LoVo (cell line): ENCODE measurements around the gene ADAMTSL2.

ENCODE experiments used
- DNase-seq: peaks from one replicate; pipeline ENCODE4 v3.0.0-alpha.2; 2016; ENCODE audit warnings: low spot score

Gene ADAMTSL2

GRCh38 chr9:133499892-133500270 lies 34.6 kb upstream of the ADAMTSL2 start:
- no peak for DNase-seq

GRCh38 chr9:133502112-133502511 lies 32.4 kb upstream of the ADAMTSL2 start:
- no peak for DNase-seq

GRCh38 chr9:133505186-133505830 lies 29.2 kb upstream of the ADAMTSL2 start:
- DNase-seq = no peak

DNA sequence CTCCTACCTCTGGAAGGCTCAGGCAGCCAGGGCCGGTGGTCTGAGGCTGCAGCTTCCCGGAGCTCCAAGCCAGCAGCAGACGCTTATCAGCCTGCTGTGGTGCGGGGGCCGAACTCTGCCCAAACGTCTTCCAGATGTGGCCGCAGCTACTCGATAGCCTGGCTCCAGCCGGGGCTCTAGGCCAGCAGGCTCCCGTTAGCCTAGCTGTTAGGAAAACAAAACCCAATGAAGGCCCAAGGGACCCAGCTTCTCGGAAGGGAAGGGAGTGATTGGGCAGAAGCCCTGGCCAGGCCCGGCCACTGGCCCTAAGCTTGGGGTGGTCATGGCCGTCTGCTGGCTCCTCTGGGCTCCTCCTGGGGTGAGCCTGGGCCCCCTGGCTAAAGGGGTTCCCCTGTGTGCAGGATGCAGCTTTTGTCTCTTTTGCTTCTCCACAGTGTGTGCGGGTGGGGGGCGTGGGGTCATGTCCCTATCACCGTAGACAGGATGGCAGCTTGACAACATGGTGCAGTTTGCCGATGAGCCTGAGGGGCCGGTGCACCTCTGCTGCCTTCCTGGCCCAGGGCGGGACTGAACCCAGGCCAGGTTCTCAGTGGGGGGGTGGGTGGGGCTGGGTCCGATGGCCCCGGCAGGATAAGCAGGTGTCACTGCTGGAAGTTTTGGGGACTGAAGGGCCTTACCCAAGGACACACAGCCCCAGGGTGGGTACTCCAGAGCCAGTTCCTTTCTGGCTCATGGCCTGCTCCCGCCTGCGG lies 28.4 kb upstream of the ADAMTSL2 start:
- DNase-seq = no peak

DNA sequence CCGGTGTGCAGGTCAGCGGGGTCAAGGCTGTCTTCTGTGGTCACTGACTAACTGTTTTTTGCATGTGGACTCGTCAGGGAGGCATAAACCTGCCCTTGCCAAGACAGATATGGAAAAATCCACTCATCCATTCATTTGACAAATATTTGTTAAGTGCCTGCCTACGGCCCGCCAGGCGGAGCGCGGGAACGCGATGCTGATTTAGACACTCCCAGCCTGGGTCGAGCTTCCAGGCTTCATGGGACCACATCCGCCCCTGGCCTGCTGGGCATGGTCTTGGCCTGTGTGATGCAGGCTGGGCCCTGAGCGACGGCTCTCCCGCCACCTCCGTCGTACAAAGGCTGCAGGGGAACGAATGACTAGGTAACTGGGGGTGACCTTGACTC lies 27.9 kb upstream of the ADAMTSL2 start:
- DNase-seq = peak; percentile 14

DNA sequence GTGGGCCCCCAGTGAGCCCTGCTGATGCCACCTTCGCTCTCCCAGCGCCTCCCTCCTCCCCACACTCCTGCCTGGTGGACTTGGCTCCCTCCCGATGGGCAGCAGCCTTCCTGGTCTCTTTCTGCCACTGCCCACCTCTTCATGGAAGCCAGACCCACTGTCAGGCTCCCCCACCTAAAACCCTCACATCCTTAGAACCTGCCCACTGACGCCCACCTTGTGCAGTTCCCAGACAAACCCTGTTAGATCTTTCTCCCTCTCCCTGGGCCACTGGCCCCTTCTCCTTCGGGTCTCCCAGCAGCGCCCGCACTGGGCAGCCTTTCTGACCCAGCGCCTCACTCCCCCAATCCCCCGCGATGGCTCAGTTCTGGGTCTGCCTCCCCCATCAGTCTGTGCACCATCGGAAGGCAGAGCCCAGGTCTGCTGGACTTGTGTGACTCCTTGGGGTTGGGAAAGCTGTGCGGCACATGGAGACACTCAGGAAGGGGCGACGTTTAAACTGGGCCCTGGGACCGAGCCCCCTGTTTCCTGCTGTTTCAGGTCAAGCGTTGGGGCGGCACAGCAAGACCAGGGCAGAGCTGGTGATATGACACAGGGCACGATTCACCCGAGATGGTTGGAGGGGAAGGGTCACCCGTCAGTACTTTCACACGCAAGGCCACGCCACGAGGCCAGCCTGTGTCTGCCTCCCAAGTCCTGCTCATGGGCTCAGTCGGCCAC lies 27.1 kb upstream of the ADAMTSL2 start:
- no peak for DNase-seq

GRCh38 chr9:133508046-133508445 lies 26.5 kb upstream of the ADAMTSL2 start:
- no peak for DNase-seq

DNA sequence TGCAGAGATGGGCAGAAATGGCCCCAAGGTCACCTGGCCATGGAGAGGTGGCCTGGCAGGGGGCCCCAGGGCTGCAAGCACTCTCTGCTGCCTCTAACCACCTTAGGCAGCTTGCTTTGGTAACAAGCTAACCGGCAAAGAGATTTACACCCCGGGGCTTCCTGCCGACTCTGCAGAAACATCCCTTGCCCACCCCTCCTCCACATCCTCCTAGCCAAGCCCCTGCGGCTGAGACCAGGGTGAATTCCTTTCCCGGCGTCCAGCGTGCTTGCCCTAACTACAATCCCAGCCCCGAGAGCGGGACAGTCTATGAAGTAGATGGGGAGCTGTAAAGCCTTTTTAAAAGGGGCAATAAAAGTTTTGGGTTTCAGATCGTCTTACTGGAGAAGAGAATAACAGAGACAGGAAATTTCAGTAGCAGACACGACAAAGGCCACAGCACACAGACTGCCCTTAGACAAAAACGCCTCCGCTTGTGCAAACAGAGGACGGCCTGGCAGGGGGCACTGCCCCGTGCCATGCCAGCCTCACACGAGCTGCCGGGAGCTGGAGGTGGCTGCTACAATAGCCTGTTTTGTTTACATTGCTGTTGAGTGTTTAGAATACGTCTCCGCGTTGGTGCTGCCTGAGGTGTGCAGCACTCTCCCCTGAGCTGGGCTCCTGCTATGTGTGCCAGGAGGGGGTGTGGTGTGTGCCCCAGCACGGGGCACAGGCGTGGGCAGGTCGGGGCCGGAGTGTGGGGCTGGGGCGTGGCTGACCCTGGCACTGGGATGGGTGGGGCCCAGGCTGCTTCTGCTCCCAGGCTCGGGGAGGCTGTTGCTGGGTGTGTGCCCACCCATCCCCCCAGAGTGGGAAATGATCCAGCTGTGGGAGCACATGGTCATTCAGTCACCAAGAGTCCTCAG lies 25.1 kb upstream of the ADAMTSL2 start:
- peak; percentile 12 for DNase-seq

- no peak for DNase-seq
Measured at GRCh38 chr9:133510926-133511505, 23.5 kb upstream of the ADAMTSL2 start.

DNA sequence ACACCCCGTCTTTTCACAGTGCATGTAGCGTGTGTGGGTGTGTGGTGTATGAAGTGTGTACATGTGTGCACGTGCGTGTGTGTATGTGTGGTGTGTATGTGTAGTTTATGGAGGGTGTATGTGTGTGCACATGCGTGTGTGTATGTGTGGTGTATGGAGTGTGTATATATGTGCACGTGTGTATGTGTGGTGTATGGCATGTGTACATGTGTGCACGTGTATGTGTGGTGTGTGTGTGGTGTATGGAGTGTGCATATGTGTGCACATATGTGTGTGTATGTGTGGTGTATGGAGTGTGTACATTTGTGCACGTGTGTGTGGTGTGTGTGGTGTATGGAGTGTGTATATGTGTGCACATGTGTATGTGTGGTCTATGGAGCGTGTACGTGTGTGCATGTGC lies 22.9 kb upstream of the ADAMTSL2 start:
- no peak for DNase-seq

DNA sequence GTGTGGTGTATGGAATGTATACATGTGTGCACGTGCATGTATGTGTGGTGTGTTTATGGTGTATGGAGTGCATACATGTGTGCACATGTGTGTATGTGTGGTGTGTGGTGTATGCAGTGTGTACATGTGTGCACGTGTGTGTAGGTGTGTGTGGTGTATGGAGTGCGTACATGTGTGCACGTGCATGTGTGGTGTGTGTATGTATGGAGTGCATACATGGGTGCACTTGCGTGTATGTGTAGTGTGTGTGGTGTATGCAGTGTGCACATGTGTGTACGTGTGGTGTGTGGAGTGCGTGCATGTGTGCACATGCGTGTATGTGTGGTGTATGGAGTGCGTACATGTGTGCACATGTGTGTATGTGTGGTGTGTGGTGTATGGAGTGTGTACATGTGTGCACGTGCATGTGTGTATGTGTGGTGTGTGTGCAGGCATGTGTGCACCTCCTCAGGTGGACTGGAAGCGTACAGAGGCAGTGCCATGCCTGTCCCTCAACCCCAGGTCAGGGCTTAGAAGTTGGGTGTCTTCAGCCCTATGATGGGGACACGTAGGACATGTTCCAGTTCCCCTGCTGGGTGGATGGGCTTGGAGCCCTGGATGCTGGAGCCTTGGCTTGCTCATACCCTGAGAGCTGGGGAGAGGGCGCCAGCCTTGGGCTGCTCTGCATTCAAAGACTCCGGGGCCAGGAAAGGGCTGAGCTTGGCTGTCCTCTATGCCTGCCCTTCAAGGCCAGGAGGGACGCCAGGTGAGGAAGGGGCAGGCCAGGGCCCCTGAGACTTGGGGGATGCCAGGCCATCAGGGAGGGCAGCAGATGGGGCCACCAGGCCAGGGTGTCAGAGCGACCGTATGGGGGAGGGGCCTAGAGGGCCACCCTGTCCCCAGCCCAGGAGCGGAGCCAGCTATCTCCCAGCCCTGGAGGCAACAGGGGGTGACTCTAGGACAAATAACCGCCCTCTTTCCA lies 22.0 kb upstream of the ADAMTSL2 start:
- no peak for DNase-seq

DNA sequence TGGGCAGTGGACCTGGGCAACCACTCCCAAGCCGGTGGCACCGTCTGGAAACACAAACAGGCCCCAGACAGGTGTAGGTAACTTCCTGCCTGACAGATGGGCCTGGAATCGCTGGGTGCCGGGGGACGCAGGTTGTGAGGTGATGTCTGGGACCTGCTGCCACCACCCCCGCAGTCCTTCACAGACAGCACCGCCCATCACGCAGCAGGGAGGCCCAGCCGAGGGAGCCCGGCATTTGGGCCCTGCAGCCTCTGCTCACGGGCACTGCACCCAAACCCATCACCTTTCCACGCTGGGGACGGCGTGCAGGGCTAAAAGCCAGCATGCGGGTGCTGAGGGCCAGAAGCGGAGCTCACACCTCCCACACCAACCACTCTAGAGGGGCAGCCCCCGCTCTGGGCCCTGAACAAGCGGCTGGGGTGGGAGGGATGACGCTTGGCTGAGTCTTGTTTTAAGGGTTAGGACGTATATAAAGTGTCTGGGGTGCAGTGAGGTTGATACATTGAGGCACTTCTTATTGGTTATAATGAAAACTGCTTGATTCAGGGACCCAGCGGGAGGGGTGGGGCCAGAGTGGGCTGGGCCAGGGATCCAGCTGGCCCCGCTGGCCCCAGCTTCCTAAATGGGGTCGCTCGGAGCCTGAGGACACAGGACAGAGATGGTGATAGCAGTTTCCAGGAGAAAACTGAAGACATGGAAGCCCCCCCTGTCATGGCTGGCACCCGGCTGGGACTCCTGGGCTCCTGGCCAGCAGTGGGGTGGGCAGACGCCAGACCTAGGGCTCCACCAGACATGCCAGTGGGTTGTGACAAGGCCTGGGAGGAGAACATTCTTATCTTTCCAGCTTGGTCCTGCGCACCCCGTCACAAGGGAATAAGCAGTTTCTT lies 21.0 kb upstream of the ADAMTSL2 start:
- no peak for DNase-seq

DNA sequence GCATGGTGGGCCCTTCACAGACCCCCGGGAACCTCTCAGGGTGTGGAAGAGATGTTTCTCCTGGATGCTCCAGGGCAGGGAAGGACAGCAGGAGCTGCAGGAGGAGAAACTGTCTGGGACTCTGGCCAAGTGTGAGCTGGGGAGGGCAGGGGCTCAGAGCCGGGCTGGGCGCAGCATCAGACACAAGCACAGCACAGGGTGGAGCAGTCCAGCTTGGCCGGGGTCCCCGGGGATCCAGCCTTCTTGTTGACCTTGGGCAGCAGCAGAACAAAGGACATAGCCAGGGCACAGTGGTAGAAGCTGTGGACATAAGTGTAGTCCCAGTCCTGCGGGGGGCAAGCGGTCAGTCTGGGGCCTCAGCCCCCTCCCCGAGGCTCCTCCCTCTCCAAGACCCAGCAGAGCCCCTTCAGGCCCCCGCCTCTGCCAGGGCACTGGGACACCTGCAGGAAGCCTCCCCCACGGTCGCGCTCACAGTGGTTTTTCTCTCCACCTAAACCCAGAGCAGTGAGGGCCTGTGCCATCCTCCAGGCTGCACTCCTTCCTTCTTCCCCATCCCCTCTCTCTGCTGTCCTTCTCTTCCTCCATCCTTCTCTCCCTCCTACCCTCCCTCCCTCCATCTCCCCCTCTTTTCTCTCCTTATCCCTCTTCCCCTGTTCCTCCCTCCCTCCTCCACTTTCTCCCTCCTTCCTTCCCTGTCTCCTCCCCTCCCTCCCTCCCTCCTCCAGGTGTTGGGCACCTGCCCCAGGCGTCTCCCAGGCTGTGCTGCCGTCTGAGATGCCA lies 19.9 kb upstream of the ADAMTSL2 start:
- DNase-seq = no peak

DNA sequence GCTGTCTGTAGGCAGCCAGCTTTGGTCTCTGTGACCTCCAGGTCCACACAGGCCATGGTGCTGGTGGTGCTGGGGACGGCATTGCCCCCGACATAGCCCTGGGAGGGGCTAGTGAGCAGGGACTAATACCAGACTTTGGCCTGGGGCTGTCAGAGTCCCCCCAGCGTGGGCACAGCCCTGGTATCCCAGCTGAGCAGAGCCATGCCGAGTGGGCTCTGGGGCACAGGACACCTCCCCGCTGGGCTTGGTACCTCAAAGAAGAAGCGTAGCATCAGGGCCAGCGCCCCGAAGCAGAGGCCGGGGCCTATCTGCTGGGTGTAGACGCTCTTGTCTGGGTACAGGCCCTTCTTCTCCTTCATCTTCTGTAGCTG lies 19.3 kb upstream of the ADAMTSL2 start:
- no peak for DNase-seq

DNA sequence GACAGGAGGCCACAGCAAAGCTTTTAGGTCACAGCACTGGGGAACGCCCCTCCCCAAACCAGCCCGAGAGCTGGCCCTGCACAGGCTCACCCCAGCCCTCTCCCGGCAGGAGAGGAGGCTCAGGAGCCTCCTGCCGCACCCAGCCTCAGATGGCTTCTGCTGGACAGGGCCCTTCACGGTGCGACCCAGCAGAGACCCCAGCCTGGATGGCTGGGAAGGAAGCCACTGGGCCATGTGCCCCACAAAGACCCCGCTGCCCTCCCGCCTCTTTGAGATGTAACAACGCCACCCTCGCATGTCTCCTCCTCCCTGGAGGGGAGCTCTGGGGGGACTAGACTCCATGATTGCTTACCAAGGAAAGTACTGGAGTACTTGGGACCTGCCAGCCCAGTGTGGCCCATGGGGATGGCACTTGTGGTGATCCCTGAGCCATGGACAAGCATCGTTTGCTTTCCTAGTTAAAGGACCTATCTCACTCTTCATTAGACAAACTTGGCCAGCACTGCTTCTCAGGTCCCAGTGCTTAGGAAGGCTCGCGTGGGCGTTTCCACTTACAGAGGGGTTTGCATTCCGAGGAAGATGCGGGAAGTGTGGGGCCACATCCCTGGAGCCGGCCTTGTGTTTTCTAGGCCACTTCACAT lies 18.8 kb upstream of the ADAMTSL2 start:
- DNase-seq = no peak

GRCh38 chr9:133516256-133516960 lies 18.1 kb upstream of the ADAMTSL2 start:
- DNase-seq = no peak

DNA sequence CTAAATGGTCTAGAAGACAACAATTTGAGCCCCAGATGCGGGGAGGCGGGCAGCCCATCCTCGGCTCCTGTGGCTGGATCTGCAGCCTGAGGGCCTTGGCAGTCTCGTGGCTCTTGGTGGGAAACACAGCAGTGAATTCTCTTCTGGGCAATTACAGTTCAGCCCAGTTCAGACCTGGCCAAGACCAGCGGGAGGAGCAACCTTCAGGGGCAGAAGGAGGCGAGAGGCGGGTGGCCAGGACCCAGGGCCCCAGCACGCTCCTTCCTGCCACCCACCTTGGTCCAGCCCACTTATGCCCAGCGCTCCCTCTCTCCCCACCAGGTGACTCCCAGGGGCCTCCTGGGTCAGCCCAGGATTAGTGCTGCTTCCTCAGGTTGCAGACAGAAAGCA lies 17.5 kb upstream of the ADAMTSL2 start:
- DNase-seq = no peak

DNA sequence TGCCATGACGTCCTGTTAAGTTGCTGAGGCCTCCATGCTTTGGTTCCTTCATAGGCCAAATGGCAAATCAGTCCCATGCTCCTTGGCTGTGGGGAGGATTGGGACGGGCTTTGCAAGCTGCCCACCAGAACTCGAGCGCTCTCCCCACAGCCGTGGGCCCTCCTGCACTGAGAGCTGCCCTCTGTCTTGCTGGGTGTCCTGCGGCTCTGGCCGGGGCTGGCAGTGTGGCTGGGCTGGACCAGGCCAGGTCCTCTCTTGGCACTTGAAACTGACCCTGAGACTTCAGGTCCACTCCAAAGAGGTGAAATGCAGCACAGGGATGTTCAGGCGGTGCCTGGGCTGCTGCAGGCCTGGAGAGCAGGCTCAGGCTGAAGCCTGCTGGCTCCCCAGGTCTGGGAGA lies 16.8 kb upstream of the ADAMTSL2 start:
- no peak for DNase-seq
